ENCODE data around the gene PRR33.

The PRR33 gene

DNA sequence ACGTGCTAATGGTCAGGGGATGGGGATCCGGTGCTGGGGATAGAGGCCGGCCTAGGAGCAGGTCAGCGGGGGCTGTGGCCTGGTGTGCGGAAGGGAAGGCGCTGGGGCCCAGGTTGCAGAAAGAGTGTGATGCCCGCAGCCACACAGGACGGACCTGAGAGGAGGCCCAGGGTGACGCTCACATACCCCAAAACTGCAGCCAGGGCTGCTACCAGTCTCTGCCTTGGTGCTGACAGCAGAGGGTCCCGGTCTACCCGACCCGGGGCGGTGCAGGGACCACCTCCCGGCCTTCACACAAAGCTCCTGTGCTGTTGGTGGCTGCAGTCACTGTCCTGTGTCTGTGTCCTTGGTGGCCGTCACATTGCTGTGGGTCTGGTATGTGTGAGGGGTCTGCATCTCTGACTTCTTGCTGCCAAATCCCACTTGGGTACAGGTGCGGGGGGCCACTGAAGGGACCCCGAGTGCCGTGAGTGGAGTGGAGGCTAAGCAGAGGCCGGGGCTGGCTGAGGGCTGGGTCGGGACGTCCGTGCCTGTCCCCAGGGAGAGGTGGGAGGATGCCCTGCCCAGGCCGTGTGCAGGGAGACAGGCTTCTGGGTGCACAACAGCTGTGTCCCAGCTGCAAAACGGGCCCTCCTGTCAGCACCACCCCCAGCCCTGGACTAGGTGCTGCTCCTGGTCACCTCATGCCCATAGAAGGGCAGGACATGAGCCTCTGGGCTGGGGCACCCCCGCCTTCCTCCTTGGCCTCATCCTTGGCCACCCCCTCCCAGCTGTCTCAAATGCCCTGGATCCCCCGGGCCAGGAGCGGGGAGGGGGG lies 37.4 kb downstream of the PRR33 start:
- Histone ChIP-seq H3K9me3 (ENCODE audit: control insufficient read depth, insufficient read depth, low read depth, low read length) (no peaks in the 10 kb centered on the region), H3K27me3 (ENCODE audit: control insufficient read depth, insufficient read depth, low read length) (no peaks in the 10 kb centered on the region; the same call in 1 of the 2 replicates), H3K4me1 (ENCODE audit: control insufficient read depth, insufficient read depth, low read length) (no peaks in the 10 kb centered on the region; the same call in 1 of the 2 replicates), H3K9ac (ENCODE audit: low read length) (no peak overlapping the region), H3K27ac (ENCODE audit: low read depth, low read length) (no peak overlapping the region), H3K4me3 (ENCODE audit: low read depth, low read length) (no peak overlapping the region), H3K36me3 (ENCODE audit: control insufficient read depth, insufficient read depth, low read length) (no peaks in the 10 kb centered on the region)

DNA sequence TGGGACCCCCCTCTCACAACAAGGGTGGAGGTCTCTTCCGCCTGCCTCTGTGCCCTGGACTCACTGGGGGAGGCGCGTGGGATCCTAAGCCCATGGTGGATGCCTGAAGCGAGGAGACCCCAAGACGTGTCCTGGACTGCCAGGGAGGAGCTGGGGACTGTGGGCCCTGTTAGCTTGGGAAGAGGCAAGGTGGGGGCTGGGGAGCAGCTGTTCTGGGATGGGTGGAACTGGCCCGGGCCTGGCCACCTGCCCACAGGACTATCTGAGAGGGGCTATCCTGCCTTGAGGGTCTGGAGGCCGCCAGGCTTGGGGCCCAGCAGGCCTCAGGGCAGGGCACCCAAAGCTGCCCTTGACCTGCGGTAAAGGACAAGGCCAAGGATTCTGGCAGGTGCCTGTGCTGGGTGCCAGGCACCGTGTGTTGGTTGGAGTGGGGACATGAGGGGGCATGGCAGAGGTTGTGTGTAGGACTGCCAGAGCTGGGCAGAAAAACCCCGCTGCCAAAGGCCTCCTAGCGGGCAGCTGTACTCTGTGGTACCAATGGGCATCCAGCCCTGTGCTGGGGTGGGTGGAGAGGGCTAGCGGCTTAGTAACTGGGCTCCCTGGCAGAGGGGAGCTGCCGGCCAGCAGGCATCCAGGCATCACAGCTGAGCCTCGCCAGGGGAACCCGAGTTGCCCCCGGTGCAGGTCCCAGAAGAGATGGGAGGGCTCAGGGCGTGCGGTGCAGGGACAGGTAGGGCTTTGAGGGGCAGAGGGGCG lies 38.1 kb downstream of the PRR33 start:
- Histone ChIP-seq H3K9me3 (ENCODE audit: control insufficient read depth, insufficient read depth, low read depth, low read length) (no peaks in the 10 kb centered on the region), H3K27me3 (ENCODE audit: control insufficient read depth, insufficient read depth, low read length) (no peaks in the 10 kb centered on the region; the same call in 1 of the 2 replicates), H3K4me3 (ENCODE audit: low read depth, low read length) (no peak overlapping the region), H3K4me1 (ENCODE audit: control insufficient read depth, insufficient read depth, low read length) (no peaks in the 10 kb centered on the region; the same call in 1 of the 2 replicates), H3K36me3 (ENCODE audit: control insufficient read depth, insufficient read depth, low read length) (no peaks in the 10 kb centered on the region), H3K27ac (ENCODE audit: low read depth, low read length) (no peak overlapping the region), H3K9ac (ENCODE audit: low read length) (no peak overlapping the region)

DNA sequence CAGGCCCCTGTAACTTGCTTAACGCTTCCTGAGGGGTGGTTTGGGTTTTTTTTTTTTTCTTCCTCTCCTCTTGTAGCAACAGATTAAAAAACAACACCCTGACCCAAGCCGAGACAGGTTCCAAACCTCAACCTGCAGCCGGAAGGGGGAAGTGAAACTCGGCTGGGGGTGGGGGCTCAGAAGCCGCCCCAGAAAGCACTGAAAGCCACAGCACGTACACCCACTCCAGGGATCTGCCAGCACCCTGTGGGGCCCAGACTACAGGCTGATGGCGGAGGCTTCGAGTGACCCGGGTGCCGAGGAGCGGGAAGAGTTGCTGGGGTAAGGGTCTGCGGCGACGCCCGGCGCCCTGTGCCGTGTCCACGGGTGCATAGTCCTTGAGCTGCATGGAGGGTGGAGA lies 38.8 kb downstream of the PRR33 start, which contains the start of gene LSP1:
TSS of gene LSP1 (plus strand) at position 208 of the 400 bp plus-strand sequence. CDS start at position 269, 61 bp downstream.
- Histone ChIP-seq H3K27me3 (ENCODE audit: control insufficient read depth, insufficient read depth, low read length) (no peaks in the 10 kb centered on the region; the same call in 1 of the 2 replicates), H3K4me3 (ENCODE audit: low read depth, low read length) (no peak within 1 kb of the TSS), H3K27ac (ENCODE audit: low read depth, low read length) (no peak within 1 kb of the TSS)

DNA sequence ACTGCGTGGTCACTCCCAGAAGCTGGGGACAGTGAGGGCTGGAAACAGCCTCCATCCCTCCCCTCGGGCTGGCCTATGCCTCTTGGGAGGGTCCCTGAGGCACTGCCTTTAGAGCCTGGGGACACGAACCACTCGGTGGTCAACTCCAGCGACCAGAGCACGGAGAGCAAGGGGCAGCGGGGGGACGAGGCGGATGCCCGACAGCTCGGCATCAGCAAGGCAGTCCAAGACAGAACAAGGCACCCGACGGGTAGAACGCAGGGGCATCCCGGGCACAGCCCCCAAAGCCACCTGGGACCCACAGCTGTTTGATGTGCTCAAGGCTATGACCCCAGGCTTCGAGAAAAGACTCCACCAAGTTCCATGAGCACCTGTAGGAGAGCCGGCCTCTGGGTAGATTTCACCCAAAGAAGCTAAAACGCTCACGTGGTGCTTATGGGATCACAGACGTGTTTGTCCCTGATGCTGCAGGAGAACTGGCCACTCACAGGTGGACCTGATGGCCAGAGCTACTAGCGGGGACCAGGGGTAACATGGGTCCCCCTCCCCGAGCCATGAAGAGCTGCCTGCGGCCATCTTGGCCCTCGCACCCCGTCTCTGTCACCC lies 39.3 kb downstream of the PRR33 start:
- Histone ChIP-seq H3K9me3 (ENCODE audit: control insufficient read depth, insufficient read depth, low read depth, low read length) (no peaks in the 10 kb centered on the region), H3K4me1 (ENCODE audit: control insufficient read depth, insufficient read depth, low read length) (no peaks in the 10 kb centered on the region; the same call in 1 of the 2 replicates), H3K9ac (ENCODE audit: low read length) (no peak overlapping the region), H3K27me3 (ENCODE audit: control insufficient read depth, insufficient read depth, low read length) (no peaks in the 10 kb centered on the region; the same call in 1 of the 2 replicates), H3K36me3 (ENCODE audit: control insufficient read depth, insufficient read depth, low read length) (no peaks in the 10 kb centered on the region), H3K27ac (ENCODE audit: low read depth, low read length) (no peak overlapping the region), H3K4me3 (ENCODE audit: low read depth, low read length) (no peak overlapping the region)

More for the DNA sequence above, 38.8 kb downstream of the PRR33 start, which contains the start of gene LSP1:
- Histone ChIP-seq H3K9me3 (ENCODE audit: control insufficient read depth, insufficient read depth, low read depth, low read length) (no peaks in the 10 kb centered on the region), H3K36me3 (ENCODE audit: control insufficient read depth, insufficient read depth, low read length) (no peaks in the 10 kb centered on the region), H3K4me1 (ENCODE audit: control insufficient read depth, insufficient read depth, low read length) (no peaks in the 10 kb centered on the region; the same call in 1 of the 2 replicates), H3K9ac (ENCODE audit: low read length) (no peak within 1 kb of the TSS)

DNA sequence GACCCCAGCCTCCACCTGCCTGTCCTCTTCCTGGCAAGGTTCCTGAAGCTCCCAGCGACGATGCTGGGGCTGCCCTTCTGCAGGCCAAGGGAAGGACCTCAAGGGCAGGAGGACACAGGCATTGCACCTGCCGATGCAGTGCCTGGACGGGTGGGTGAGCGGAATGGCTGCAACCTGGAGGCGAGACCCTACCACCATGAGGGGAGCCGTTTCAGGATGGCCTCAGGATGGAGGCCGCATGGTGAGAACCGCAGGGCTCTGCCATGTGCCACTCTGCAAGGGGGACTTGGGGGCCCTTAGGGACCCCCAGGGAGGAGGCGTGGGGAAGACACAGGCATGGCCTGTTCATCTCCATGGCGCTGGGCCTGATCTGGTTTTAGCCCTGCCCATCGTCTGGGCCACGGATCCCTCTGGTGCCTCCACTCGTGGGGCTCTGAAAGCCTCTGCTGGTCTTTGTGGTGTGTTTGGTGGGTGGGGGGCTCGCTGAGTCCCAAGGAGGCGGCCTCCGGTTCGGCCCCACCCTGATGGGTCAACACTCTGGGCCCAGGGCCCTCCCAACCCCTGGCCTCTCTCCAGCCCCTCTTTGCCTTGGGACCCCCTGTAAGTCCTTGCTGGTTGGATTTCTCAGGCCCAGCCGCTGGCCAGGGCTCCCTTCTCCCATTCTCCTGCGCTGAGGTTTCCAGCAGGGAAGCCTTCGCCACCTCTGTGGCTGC lies 40.1 kb downstream of the PRR33 start:
- no peaks in the 10 kb centered on the region for H3K36me3 ChIP-seq (ENCODE audit: control insufficient read depth, insufficient read depth, low read length)
- H3K27ac ChIP-seq (ENCODE audit: low read depth, low read length), result no peak overlapping the region
- H3K9ac ChIP-seq (ENCODE audit: low read length), result no peak overlapping the region
- no peaks in the 10 kb centered on the region for H3K9me3 ChIP-seq (ENCODE audit: control insufficient read depth, insufficient read depth, low read depth, low read length)
- no peaks in the 10 kb centered on the region; the same call in 1 of the 2 replicates for H3K4me1 ChIP-seq (ENCODE audit: control insufficient read depth, insufficient read depth, low read length)
- no peak overlapping the region for H3K4me3 ChIP-seq (ENCODE audit: low read depth, low read length)
- no peaks in the 10 kb centered on the region; the same call in 1 of the 2 replicates for H3K27me3 ChIP-seq (ENCODE audit: control insufficient read depth, insufficient read depth, low read length)

DNA sequence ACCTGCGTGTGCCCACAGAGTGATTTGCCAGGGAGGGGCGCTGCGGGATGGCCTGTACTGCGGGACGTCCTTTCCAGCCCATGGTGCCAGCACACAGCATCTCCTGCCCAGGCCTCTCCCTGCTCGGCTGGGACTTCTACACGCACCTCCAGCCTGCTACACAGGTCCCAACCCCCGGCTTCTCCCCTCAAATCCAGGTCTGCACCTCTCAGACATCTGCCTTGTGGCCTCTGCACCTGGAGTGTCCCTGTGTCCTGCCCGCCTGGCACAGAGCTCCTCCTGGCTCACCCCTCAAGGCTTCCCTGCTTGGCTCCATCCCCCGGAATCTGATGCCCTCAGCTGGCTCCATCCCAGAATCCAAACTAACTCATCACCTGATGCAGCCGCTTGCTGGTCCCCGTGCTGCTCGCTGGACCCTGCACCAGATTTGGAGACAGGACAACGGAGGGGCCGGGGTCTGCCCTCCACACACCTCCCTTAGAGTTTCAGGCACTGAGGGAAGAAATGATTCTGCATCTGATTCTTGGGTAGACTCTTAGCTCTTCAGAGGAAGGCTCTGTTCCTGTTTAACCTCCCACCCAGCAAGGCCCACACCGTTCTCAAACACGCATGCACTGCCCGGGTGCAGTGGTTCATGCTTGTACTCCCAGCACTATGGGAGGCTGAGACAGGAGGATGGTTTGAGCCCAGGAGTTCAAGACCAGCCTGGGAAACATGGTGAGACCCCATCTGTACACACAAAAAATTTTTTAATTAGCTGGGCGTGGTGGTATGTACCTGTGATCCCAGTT lies 42.9 kb downstream of the PRR33 start:
- no peaks in the 10 kb centered on the region; the same call in 1 of the 2 replicates for H3K4me1 ChIP-seq (ENCODE audit: control insufficient read depth, insufficient read depth, low read length)

DNA sequence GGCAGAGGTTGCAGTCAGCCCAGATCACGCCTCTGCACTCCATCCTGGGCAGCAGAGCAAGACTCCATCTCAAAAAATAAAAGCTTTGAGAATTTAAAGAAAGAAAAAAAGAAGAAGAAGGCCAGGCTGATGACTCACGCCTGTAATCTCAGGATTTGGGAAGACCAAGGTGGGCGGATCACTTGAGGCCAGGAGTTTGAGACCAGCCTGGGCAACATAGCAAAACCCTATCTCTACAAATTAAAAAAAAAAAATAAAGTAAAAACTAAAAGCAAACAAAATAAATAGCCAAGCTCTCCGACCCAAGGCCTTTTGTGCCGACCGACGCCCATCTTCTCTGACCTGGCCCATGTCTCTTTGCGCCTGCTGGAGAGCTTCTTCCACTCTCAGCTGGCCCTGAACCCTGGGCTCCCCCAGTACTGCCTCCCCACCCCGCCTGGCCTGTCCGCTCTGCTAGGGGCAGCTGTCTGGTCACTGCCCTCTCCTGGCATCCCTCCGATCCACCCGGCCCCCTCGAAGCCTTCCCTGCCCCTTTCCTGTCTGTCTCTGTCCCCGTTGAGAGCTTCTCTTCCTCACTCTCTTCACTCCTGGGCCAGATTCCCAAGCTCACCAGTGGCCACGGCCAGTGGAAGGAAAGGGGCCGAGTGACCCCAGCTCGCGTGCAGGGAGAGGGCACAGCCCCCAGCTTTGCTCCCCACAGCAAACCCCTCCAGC lies 43.6 kb downstream of the PRR33 start:
- Histone ChIP-seq H3K9ac (ENCODE audit: low read length) (no peak overlapping the region), H3K36me3 (ENCODE audit: control insufficient read depth, insufficient read depth, low read length) (no peaks in the 10 kb centered on the region), H3K27ac (ENCODE audit: low read depth, low read length) (no peak overlapping the region), H3K4me3 (ENCODE audit: low read depth, low read length) (no peak overlapping the region), H3K4me1 (ENCODE audit: control insufficient read depth, insufficient read depth, low read length) (no peaks in the 10 kb centered on the region; the same call in 1 of the 2 replicates), H3K27me3 (ENCODE audit: control insufficient read depth, insufficient read depth, low read length) (peaks cover 8% of the 10 kb centered on the region; the same call in 1 of the 2 replicates), H3K9me3 (ENCODE audit: control insufficient read depth, insufficient read depth, low read depth, low read length) (no peaks in the 10 kb centered on the region)

More for the DNA sequence above, 42.9 kb downstream of the PRR33 start:
- Histone ChIP-seq H3K9ac (ENCODE audit: low read length) (no peak overlapping the region), H3K27me3 (ENCODE audit: control insufficient read depth, insufficient read depth, low read length) (peaks cover 8% of the 10 kb centered on the region; the same call in 1 of the 2 replicates), H3K36me3 (ENCODE audit: control insufficient read depth, insufficient read depth, low read length) (no peaks in the 10 kb centered on the region), H3K27ac (ENCODE audit: low read depth, low read length) (no peak overlapping the region), H3K9me3 (ENCODE audit: control insufficient read depth, insufficient read depth, low read depth, low read length) (no peaks in the 10 kb centered on the region), H3K4me3 (ENCODE audit: low read depth, low read length) (no peak overlapping the region)

DNA sequence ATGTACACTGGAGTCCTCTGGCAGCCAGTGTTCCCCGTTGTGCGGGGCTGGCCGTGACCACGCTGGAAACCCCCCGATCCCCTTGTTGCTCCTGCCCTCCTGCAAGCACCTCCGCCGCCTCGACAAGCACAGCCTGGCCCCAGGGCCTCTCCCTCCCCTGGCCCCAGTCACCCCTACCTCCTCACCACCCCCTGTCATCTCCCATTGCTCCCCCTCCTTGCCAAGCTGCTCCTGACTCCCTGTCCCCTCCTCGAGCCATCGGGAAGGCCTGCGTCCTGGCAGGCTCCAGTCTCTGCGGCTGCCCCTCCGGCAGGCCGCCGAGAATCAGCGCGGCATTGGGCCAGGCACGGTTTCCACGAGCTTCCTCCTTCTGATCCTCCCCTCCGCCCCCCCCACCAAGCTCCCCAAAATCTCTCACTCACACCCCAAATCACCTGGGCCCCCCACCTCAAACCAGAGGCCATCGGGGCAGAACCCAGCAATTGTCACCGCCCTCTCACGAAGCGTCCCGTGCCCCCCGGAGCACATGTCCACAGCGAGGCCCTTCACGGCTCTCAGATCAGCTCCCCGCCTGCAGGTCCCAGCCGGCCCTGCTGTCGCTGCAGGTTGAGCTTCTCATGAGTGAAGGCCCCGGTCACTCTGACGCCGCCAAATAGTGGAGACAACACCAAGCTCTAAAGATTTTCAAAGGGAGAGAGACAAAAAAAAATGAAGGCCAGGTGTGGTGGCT lies 44.5 kb downstream of the PRR33 start:
- no peak overlapping the region for H3K9ac ChIP-seq (ENCODE audit: low read length)
- peaks cover 8% of the 10 kb centered on the region; the same call in 1 of the 2 replicates for H3K27me3 ChIP-seq (ENCODE audit: control insufficient read depth, insufficient read depth, low read length)
- no peaks in the 10 kb centered on the region for H3K36me3 ChIP-seq (ENCODE audit: control insufficient read depth, insufficient read depth, low read length)
- H3K4me3 ChIP-seq (ENCODE audit: low read depth, low read length), result no peak overlapping the region
- H3K9me3 ChIP-seq (ENCODE audit: control insufficient read depth, insufficient read depth, low read depth, low read length), result no peaks in the 10 kb centered on the region
- no peaks in the 10 kb centered on the region; the same call in 1 of the 2 replicates for H3K4me1 ChIP-seq (ENCODE audit: control insufficient read depth, insufficient read depth, low read length)
- H3K27ac ChIP-seq (ENCODE audit: low read depth, low read length), result no peak overlapping the region

DNA sequence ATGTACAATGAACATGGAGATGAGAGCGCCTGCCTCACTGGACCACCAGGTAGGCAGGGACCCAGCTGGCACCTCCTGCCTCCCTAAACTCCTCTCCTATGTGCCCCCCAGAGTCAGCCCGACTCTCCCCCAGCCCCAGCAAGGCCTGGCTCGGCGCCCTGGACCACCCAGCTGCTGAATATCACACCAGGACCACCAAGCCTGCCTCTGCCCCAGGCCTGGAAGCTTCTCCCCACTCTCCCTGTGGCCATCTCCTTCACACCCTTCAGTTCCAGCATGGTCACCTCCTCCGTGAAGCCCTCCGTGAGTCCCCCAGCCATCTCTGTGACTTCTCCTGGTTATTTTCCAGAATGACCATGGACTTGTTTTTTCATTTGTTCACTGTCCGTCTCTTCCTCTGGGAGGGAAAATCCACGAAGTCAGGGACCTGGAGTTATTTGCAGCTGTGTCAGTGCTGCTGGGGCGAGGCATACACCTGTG lies 45.2 kb downstream of the PRR33 start:
- Histone ChIP-seq H3K9ac (ENCODE audit: low read length) (no peak overlapping the region), H3K36me3 (ENCODE audit: control insufficient read depth, insufficient read depth, low read length) (no peaks in the 10 kb centered on the region), H3K27ac (ENCODE audit: low read depth, low read length) (no peak overlapping the region), H3K27me3 (ENCODE audit: control insufficient read depth, insufficient read depth, low read length) (peaks cover 8% of the 10 kb centered on the region; the same call in 1 of the 2 replicates), H3K9me3 (ENCODE audit: control insufficient read depth, insufficient read depth, low read depth, low read length) (no peaks in the 10 kb centered on the region), H3K4me3 (ENCODE audit: low read depth, low read length) (no peak overlapping the region), H3K4me1 (ENCODE audit: control insufficient read depth, insufficient read depth, low read length) (no peaks in the 10 kb centered on the region; the same call in 1 of the 2 replicates)

All from HUES6 (cell line).